Subcutaneous adipose tissue (tissue), 4 donors: ENCODE results near the gene FRMD5. TPM values are rescaled to one million over a fixed set of nuclear protein-coding genes. Genes with fewer than 3 reads are reported as not detected.

ENCODE experiments used
- CTCF ChIP-seq: fragments of 450-650 bp; IDR thresholded peaks from one replicate; pipeline ENCODE4 v1.5.1; 2016; ENCODE audit warnings: low read depth, mild to moderate bottlenecking, control low read depth, antibody characterized with exemption, moderate library complexity
- total RNA-seq, 4 donors: library from RNA; depleted of rRNA; stranded (reverse); fragments of >200 nt; gene quantifications; one replicate each; pipeline ENCODE4 v1.1.0, GENCODE V29; 2016

The FRMD5 gene
- total RNA-seq, 4 donors from 2014 or later = 0.34 TPM; not detected in 3

DNA sequence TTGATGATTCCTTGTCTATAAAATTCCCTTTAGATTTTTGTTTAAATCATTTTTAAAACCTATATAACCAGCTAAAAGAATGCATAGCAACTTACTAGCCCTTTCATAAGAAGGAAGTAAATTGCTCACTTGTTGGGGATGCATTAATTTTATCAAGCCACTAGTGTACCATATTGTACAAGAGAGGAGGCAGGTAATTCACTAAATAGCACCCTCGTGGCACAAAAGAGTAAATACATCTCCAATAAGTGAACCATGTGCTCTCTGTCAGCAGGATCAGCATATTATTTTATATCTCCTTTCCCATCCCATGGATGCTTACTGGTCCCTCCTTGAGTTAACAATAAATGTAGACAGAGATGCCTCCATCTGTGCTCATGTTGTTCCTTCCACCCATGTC, 34.3 kb downstream of the FRMD5 start:
- TF ChIP-seq CTCF = no peak

DNA sequence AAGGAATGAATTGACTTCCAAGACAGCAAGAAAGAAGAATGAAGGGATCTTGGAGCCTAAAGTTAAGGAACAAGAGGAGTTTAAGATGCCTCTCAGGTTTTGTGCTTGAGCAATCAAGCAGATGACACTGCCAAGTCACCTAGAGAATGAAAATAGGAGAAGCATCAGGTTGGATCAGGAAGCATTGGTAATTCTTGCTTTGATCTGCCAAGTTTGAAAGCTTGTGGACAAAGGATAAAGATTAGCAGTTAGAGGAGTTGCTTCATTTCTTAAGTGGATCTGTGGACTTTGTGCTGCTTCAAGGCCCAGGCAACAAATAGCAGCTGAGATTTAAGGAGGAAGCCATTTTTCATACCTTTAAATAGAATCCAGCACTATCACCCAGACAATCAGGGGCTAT, 35.6 kb downstream of the FRMD5 start:
- no peak for TF ChIP-seq CTCF

GRCh38 chr15:44158111-44158510, 37.0 kb downstream of the FRMD5 start:
- TF ChIP-seq CTCF = no peak

DNA sequence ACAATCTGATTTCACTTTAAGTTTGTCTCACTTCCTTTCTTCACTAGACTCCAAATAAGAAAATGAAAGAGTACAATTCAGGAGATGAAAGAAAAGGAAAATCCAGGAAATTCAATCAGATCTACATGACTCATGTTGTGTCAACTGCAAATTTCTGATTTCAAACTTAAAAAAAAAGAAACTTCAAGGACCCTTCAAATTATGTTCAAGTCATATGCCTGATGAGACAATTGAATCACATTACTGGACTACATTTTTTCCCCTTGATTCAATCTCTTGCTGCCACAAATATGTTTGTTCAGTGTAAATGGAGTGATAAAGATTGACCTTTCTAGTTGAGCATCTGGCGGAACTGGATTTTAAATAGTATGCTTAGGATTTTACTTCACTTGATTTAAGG, 37.4 kb downstream of the FRMD5 start:
- TF ChIP-seq CTCF = no peak

- no peak for TF ChIP-seq CTCF
Measured at GRCh38 chr15:44153352-44153751, 41.7 kb downstream of the FRMD5 start.

DNA sequence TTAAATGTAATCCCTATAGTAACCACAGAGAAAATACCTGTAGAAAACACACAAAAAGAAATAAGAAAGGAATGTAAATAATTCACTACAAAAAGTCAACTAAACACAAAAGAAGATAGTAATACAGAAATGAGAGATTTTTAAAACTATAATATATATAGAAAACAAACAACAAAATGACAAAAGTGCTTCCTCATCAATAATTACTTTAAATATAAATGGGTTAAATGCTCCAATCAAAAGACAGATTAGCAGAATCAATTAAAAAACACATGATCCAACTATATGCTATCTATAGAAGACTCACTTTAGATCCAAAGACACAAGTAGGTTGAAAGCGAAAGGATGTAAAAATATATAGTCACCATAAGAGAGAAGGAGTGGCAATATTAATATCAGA, 45.8 kb downstream of the FRMD5 start:
- TF ChIP-seq CTCF = no peak

GRCh38 chr15:44148580-44148979, 46.5 kb downstream of the FRMD5 start:
- no peak for TF ChIP-seq CTCF

GRCh38 chr15:44147636-44148035, 47.4 kb downstream of the FRMD5 start:
- TF ChIP-seq CTCF = no peak
